Activated CD8-positive, alpha-beta memory T cell treated with anti-CD3 and anti-CD28 coated beads, Interleukin-2, amount 50 U/mL, for 1 hour (primary cell): ENCODE measurements around the gene CCDC150.
"Not testable (repeated sequence)": the region's sequence is repeated elsewhere in the genome, so short reads cannot be mapped to it uniquely, and the experiment has no call there.

ENCODE experiments used
- DNase-seq: peaks from one replicate; pipeline ENCODE4 v3.0.0-alpha.2; 2020; ENCODE audit errors: extremely low read depth

Gene CCDC150

DNA sequence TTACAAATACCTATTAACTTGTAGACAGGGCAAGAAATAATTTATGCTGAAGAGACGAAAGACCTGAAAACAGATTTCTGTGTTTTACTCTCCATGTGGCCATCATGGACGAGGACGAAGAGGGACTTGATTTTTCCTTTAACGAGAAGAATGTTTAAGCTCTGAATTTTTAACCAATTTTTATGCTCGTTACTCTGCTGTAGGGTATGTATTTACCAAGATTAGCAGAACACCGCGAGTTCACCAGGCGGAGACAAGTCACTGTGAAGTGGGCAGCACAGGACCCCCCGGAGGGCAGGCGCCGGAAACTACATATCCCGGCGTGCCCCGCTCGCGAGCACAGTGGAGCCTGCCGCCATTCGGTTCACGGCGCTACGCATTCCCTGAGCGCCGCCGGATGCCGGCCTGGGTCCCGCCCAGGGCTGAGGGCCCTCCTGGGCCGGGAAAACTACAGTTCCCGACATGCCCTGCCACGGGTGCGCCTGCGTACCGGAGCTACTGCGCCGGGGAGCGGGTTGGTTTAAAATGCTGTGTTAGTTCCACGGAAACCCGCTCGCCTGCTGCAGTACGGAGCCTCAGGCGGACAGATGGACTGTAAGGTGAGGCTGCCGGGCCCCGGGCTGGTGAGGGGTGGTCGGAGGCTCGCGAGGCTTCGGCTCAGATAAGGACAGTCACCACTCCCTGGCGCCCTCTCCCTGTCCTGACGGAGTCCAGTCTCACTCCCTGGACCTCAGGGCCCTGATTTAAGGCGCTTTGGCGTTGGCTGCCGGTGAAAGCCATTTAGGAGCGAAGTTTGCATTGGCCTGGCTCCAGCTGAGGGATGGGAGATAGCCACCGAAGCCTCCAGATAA lies at the start of gene CCDC150:
CCDC150 (plus strand) TSS at position 536 of the 851 bp plus-strand sequence; CDS start at position 588, 52 bp downstream.
- DNase-seq: peak; percentile 66

GRCh38 chr2:196590286-196590685 lies 49.2 kb upstream of the CCDC150 start:
- no peak for DNase-seq

GRCh38 chr2:196591004-196591403 lies 48.5 kb upstream of the CCDC150 start:
- DNase-seq: no peak

DNA sequence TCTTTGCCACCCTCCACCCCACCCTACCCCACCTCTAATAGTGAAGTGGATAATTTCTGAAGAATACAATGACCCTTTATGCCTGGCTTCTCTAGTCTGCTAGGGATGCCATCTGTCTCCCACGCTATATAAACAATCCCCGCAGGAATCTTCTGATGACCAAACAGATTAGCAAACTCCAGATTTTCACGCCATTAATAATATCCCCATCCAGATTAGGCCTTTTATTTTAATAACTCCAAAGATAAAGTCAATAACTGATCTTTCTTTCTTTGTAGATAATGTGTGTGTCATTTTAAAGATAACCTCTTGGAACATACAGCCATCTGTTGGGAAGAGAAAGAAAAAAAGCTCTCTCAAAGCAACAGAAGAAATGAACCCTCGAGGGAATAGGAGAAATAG lies 47.9 kb upstream of the CCDC150 start:
- no peak for DNase-seq

GRCh38 chr2:196592331-196592910 lies 47.1 kb upstream of the CCDC150 start:
- no peak for DNase-seq

DNA sequence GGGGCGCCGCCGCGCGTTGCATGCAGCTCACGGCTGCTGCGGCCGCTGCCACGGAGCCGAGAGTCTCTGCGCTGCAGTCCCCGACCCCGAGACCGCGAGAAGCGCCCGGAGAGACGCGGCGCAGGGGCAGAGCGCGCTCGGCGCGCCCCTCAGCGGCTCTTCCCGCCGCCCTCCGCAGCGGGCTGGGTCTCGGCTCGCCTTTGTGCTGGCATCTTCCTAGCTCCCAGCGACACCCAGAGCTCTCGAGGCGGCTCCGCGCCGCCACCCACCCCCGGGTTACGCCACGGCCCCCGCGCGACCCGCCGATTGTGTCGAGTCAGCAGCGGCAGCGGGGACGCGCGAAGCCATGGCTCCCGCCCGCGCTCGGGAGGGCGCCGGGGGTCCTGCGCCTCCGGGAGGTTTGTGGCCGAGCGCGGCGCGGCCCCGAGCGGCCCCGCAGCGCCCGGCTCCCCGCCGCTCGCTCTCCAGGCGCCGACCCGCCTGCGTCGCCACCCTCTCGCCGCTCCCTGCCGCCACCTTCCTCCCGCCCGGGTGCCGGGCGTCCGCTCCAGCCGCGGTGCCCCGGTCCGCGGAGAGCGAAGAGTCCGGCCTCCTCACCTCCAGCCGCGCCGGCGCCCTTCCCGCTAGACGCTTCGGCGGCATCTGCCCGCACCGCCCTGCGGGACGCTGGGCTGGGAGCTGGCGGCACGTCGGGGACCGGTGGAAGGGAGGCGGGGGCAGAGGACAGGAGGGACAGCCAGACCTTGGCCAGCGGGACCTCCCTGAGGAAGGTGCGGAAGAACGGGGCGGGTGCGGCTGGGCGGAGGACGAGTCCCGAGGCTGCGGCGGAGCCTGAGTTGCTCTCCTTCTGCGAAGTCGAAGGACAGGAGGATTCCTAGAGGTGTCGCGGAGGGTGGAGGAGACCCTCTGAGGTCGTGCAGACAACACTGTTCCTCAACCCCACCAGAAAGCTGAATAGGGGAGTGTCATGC lies 46.3 kb upstream of the CCDC150 start, which contains the start of gene HECW2:
HECW2 (minus strand) TSS at position 644 of the 971 bp plus-strand sequence.
- DNase-seq: no peak

- no peak for DNase-seq
Observed at GRCh38 chr2:196594158-196594557, 45.4 kb upstream of the CCDC150 start.

DNA sequence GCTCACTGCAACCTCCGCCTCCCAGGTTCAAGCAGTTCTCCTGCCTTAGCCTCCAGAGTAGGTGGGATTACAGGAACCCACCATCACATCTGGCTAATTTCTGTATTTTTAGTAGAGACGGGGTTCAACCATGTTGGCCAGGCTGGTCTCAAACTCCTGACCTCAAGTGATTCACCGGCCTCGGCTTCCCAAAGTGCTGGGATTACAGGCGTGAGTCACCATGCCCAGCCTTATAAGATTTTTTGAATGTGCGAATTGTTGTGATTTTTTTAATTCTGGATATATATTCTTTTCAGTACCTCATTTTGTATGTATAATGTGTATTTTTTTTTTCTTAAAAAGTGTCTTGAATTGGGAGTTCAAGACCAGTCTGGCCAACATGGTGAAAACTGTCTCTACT lies 42.0 kb upstream of the CCDC150 start:
- no peak for DNase-seq

- DNase-seq: no peak
Observed at GRCh38 chr2:196598412-196598811, 41.1 kb upstream of the CCDC150 start.

- no peak for DNase-seq
Observed at GRCh38 chr2:196598846-196599245, 40.7 kb upstream of the CCDC150 start.

DNA sequence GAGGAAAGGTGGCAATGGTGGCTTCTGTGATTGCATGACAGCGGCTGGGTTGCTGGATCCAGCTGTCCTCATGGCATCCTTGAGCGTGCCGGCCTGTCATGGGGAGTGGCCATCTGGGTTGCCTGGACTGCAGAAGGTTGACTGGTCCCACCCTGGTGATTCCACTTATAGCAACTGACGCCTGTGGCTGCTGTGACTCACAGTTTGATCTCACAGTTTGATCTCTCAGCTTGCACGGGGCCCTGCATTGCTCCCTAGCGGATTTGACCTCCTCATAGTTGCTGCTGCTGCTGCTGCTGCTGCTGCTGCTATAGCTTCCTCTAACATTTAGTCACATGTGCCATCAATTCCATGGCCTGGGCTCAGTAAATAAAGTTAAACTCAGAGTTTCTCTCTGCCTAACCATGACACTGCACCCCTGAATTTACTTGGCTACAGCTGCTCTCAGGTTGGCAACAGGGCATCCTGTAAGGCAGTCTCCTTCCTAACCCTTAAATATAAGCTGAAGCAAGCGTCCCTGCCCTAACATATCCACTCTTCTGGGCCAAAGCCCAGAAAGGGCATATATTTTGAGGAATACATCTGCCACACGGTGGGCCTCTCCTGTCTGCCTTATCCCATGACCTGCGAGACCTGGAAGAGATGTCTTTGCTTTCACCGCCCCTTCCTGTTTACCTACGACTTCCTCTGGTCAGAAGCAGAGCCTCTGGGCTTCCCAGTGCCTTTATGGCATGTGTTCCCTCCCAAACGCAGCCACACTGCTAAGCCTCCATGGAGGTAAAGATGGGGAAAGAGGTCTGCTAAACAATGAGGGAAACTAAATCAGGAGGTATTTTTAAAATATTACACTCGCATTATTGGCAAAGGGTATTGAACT lies 37.8 kb upstream of the CCDC150 start:
- no peak for DNase-seq

GRCh38 chr2:196604196-196604595 lies 35.3 kb upstream of the CCDC150 start:
- DNase-seq: no peak

GRCh38 chr2:196606516-196606915 lies 33.0 kb upstream of the CCDC150 start:
- DNase-seq: no peak

DNA sequence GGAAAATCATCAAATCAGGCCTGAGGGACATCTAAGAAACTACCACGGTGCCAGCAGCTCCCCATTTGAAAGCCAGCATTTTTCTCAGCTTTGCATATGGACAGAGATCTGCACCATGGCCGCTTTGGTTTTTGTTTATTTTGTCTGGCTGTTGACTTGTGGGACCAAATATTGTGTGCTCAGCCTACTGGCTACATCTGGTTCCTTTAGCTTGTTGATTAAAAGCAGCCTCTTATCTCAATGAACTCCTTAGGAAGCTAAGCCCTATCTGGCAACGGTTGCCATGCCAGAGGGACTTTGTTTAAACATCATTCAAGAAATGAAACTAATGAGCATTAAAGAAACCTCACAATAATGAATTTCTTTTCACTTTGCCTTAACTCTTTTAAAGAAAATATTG lies 32.4 kb upstream of the CCDC150 start:
- no peak for DNase-seq

- not testable (repeated sequence) for DNase-seq
Observed at GRCh38 chr2:196607896-196608295, 31.6 kb upstream of the CCDC150 start.

DNA sequence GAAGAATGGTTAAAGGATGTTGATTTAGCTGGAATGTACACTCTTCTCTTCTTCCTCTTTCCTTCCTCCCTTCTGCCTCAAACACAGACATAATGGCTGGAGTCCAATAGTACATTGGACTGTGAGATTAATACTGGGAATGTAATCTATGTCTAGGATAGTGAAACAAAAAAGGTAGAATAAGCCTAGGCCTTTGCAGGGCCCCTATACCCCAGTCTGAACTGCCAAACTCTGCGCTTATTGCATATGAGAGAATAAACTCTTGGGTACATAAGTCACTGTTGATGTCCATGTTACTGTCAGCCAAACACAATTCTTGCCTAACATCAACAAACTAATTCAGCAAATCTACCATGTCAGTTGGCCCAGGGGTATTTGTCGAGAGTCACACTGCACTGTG lies 29.7 kb upstream of the CCDC150 start:
- DNase-seq: no peak

DNA sequence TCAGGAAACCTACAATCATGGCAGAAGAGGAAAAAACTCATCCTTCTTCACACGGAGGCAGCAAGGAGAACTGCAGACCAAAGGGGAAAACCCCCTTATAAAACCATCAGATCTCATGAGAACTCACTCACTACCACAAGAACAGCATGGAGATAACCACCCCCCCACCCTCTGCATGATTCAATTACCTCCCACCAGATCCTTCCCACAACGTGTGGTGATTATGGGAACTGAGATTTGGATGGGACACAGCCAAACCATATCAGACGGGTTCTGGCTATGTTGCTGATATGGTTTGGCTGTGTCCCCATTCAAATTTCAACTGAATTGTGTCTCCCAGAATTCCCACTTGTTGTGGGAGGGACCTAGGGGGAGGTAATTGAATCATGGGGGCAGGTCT lies 28.7 kb upstream of the CCDC150 start:
- DNase-seq: no peak

GRCh38 chr2:196613302-196613701 lies 26.2 kb upstream of the CCDC150 start:
- DNase-seq: no peak

GRCh38 chr2:196617430-196617829 lies 22.1 kb upstream of the CCDC150 start:
- DNase-seq: no peak

DNA sequence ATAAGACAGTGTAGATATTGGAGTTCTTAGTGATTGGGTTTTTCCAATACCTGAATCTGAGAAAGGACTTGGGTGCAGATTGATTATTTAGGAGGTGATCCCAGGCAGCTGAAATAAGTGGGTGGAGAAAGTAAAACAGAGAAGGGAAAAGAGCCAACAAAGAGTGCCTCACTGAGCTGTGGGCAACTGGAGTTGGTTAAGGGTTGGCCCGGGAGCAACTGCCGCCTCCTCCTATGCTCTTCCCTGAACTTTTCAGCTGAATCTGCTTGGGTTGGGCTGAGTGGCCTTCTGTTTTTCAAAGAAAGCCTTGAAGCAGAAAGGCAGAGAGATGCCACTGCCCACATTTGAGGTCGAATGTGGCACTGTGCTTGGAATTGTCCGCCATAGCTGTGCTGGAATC lies 20.9 kb upstream of the CCDC150 start:
- no peak for DNase-seq

- DNase-seq: no peak
Observed at GRCh38 chr2:196630531-196630930, 9.0 kb upstream of the CCDC150 start.
